ENCODE results near the gene MEIS1. TPM values are rescaled to one million over a fixed set of nuclear protein-coding genes. Genes with fewer than 3 reads are reported as not detected.

Gene MEIS1
- polyA plus RNA-seq, 1 donor (not counting 4 experiments of a cell fraction or from before 2014, with no cell fraction given), result 3.1 TPM

- DNase-seq (ENCODE audit: low read depth, low spot score) (no peak), FAIRE-seq (no peak)
- Histone ChIP-seq H3K27ac (ENCODE audit: control insufficient read depth, insufficient read depth, low read length) (no peak overlapping the region), H2AFZ (ENCODE audit: control insufficient read depth, low read length) (no peak overlapping the region), H4K20me1 (ENCODE audit: control insufficient read depth, extremely low read depth, insufficient read depth, low read length) (no peaks in the 10 kb centered on the region), H3K27me3 (ENCODE audit: control insufficient read depth, extremely low read depth, insufficient read depth, low read length) (no peaks in the 10 kb centered on the region), H3K9ac (ENCODE audit: control insufficient read depth, extremely low read depth, insufficient read depth, low read length) (no peak overlapping the region), H3K4me1 (ENCODE audit: control insufficient read depth, extremely low read depth, insufficient read depth, low read length) (no peaks in the 10 kb centered on the region), H3K4me3 (ENCODE audit: control insufficient read depth in 2 of 3, extremely low read depth in 1 of 3, insufficient read depth in 2 of 3, low read depth in 1 of 3, low read length in 3 of 3) (no peak overlapping the region), H3K4me2 (ENCODE audit: control insufficient read depth, extremely low read depth, insufficient read depth, low read depth, low read length) (no peak overlapping the region), H3K79me2 (ENCODE audit: control insufficient read depth, insufficient read depth, low read length) (no peaks in the 10 kb centered on the region), H3K9me1 (ENCODE audit: control insufficient read depth, extremely low read depth, insufficient read depth, low read length) (no peaks in the 10 kb centered on the region), H3K9me3 (ENCODE audit: control insufficient read depth, low read depth, low read length) (no peaks in the 10 kb centered on the region), H3K36me3 (ENCODE audit: control insufficient read depth in 2 of 2, extremely low read depth in 1 of 2, insufficient read depth in 2 of 2, low read length in 2 of 2) (no peaks in the 10 kb centered on the region)
- dilution Hi-C loops (cut with MboI; ENCODE audit: extremely low pct_ligation_motif_present, low sequenced_read_pairs), result no loop called here
- TF ChIP-seq CTCF (optimal IDR thresholded peaks at IDR 0.05 in 1 of 3, IDR thresholded peaks at IDR 0.05 in 1 of 3, conservative IDR thresholded peaks at IDR 0.05 in 1 of 3; ENCODE audit: extremely low read depth in 1 of 3, insufficient read depth in 2 of 3, low read length in 3 of 3) (no peak), EZH2 (IDR thresholded peaks at IDR 0.05; ENCODE audit: low read length) (no peak)
Observed at GRCh38 chr2:66457545-66457944, 22.6 kb downstream of the MEIS1 start.

- Histone ChIP-seq H3K27ac (ENCODE audit: control insufficient read depth, insufficient read depth, low read length) (no peak overlapping the region), H4K20me1 (ENCODE audit: control insufficient read depth, extremely low read depth, insufficient read depth, low read length) (no peaks in the 10 kb centered on the region), H3K27me3 (ENCODE audit: control insufficient read depth, extremely low read depth, insufficient read depth, low read length) (no peaks in the 10 kb centered on the region), H2AFZ (ENCODE audit: control insufficient read depth, low read length) (no peak overlapping the region), H3K9ac (ENCODE audit: control insufficient read depth, extremely low read depth, insufficient read depth, low read length) (no peak overlapping the region), H3K9me3 (ENCODE audit: control insufficient read depth, low read depth, low read length) (no peaks in the 10 kb centered on the region), H3K9me1 (ENCODE audit: control insufficient read depth, extremely low read depth, insufficient read depth, low read length) (no peaks in the 10 kb centered on the region), H3K4me3 (ENCODE audit: control insufficient read depth in 2 of 3, extremely low read depth in 1 of 3, insufficient read depth in 2 of 3, low read depth in 1 of 3, low read length in 3 of 3) (no peak overlapping the region), H3K4me1 (ENCODE audit: control insufficient read depth, extremely low read depth, insufficient read depth, low read length) (no peaks in the 10 kb centered on the region), H3K4me2 (ENCODE audit: control insufficient read depth, extremely low read depth, insufficient read depth, low read depth, low read length) (no peak overlapping the region), H3K79me2 (ENCODE audit: control insufficient read depth, insufficient read depth, low read length) (no peaks in the 10 kb centered on the region), H3K36me3 (ENCODE audit: control insufficient read depth in 2 of 2, extremely low read depth in 1 of 2, insufficient read depth in 2 of 2, low read length in 2 of 2) (no peaks in the 10 kb centered on the region)
- TF ChIP-seq EZH2 (IDR thresholded peaks at IDR 0.05; ENCODE audit: low read length), result no peak
- no peak for TF ChIP-seq CTCF (optimal IDR thresholded peaks at IDR 0.05 in 1 of 3, IDR thresholded peaks at IDR 0.05 in 1 of 3, conservative IDR thresholded peaks at IDR 0.05 in 1 of 3; ENCODE audit: extremely low read depth in 1 of 3, insufficient read depth in 2 of 3, low read length in 3 of 3)
- no peak for FAIRE-seq
- no peak for DNase-seq (ENCODE audit: low read depth, low spot score)
- dilution Hi-C loops (cut with MboI; ENCODE audit: extremely low pct_ligation_motif_present, low sequenced_read_pairs), result no loop called here
Observed at GRCh38 chr2:66460031-66460430, 25.1 kb downstream of the MEIS1 start.

Data from keratinocyte (primary cell).